SK-N-SH (cell line): ENCODE data around the gene JPH3. TPM values are rescaled to one million over a fixed set of nuclear protein-coding genes. Genes with fewer than 3 reads are reported as not detected.

Source experiments
- CTCF ChIA-PET: fragments of 300-600, 350-600 bp; formaldehyde crosslinking; extraction: SDS; loops from one replicate; lab custom pipeline; 2021; lab: Yijun Ruan, JAX
- POLR2A ChIA-PET: fragments of 350-600 bp; sonication (Branson Sonifier 250); formaldehyde crosslinking; extraction: SDS; loops from one replicate; lab custom pipeline; 2020; ENCODE audit warnings: antibody characterized with exemption, inconsistent platforms; lab: Yijun Ruan, JAX
- DNase-seq: peaks from one replicate; pipeline ENCODE4 v3.0.0; 2012
- H2AFZ ChIP-seq: fragments of 200-600 bp; sonication (generic); 2 replicates; pipeline ENCODE4 v1.8.1; 2016; ENCODE audit warnings: antibody characterized with exemption, mild to moderate bottlenecking, low read depth
- H3F3A ChIP-seq: fragments of 200-600 bp; sonication (generic); replicated peaks from 2 replicates; pipeline ENCODE3; 2016; ENCODE audit warnings: antibody characterized with exemption, mild to moderate bottlenecking; ENCODE audit not compliant: insufficient read depth
- H3K27ac ChIP-seq, 2 experiments: fragments of 200-500 bp in 1 of 2; fragments of 200-600 bp in 1 of 2; sonication (Bioruptor generic) in 1 of 2; sonication (generic), shearing (Covaris generic) in 1 of 2; 2 replicates each; pipeline versions ENCODE4 v1.5.1 to v1.6.1; 2014 to 2016; ENCODE audit warnings: low read depth in 2 of 2, inconsistent platforms in 1 of 2, low read length in 1 of 2, mild to moderate bottlenecking in 1 of 2, mixed read lengths in 1 of 2
- H3K27me3 ChIP-seq: fragments of 200-600 bp; sonication (generic), shearing (Covaris generic); 2 replicates; pipeline ENCODE4 v1.6.1; 2016; ENCODE audit warnings: mixed run types; ENCODE audit not compliant: insufficient read depth
- H3K36me3 ChIP-seq, 2 experiments: fragments of 200-500 bp in 1 of 2; fragments of 200-600 bp in 1 of 2; sonication (Bioruptor generic) in 1 of 2; sonication (generic) in 1 of 2; replicated peaks in 1 of 2; 2 replicates each; pipeline versions ENCODE3 to v1.5.1; 2014 to 2016; ENCODE audit warnings: low read length in 1 of 2, mild to moderate bottlenecking in 1 of 2; ENCODE audit not compliant: insufficient read depth in 2 of 2, control insufficient read depth in 1 of 2
- H3K4me1 ChIP-seq, 2 experiments: fragments of 200-500 bp in 1 of 2; fragments of 200-600 bp in 1 of 2; sonication (Bioruptor generic) in 1 of 2; sonication (generic), shearing (Covaris generic) in 1 of 2; 2 replicates each; pipeline versions ENCODE4 v1.5.1 to v1.6.1; 2014 to 2016; ENCODE audit warnings: low read depth in 1 of 2, low read length in 1 of 2, mixed run types in 1 of 2; ENCODE audit not compliant: insufficient read depth in 2 of 2, control insufficient read depth in 1 of 2
- H3K4me2 ChIP-seq: fragments of 200-600 bp; sonication (generic), shearing (Covaris generic); 2 replicates; pipeline ENCODE4 v1.6.1; 2017; ENCODE audit warnings: mixed run types
- H3K4me3 ChIP-seq, 2 experiments: fragments of 200-500 bp in 1 of 2; fragments of 200-600 bp in 1 of 2; sonication (Bioruptor generic) in 1 of 2; sonication (generic), shearing (Covaris generic) in 1 of 2; 2 replicates each; pipeline versions ENCODE4 v1.5.1 to v1.8.1; 2014 to 2016; ENCODE audit warnings: low read depth in 2 of 2, inconsistent platforms in 1 of 2, low read length in 1 of 2, mild to moderate bottlenecking in 1 of 2, mixed read lengths in 1 of 2, moderate library complexity in 1 of 2
- H3K79me2 ChIP-seq: fragments of 200-600 bp; sonication (generic); 2 replicates; pipeline ENCODE4 v1.8.1; 2017; ENCODE audit warnings: mild to moderate bottlenecking; ENCODE audit not compliant: insufficient read depth
- H3K9ac ChIP-seq: fragments of 200-600 bp; sonication (generic); 2 replicates; pipeline ENCODE4 v1.6.1; 2017; ENCODE audit warnings: mixed run types
- H3K9me2 ChIP-seq: fragments of 200-600 bp; sonication (generic); 2 replicates; pipeline ENCODE4 v1.6.1; 2017; ENCODE audit warnings: mixed run types
- H3K9me3 ChIP-seq: fragments of 200-600 bp; sonication (generic); 2 replicates; pipeline ENCODE4 v1.6.1; 2017; ENCODE audit warnings: mixed run types, mild to moderate bottlenecking, moderate library complexity
- H4K20me1 ChIP-seq: fragments of 200-600 bp; sonication (generic); 2 replicates; pipeline ENCODE4 v1.6.1; 2017; ENCODE audit warnings: mild to moderate bottlenecking, mixed run types; ENCODE audit not compliant: insufficient read depth
- FOXM1 ChIP-seq: IDR thresholded peaks from 2 replicates; pipeline ENCODE4 v1.4.0; 2012; ENCODE audit warnings: low read depth, mild to moderate bottlenecking
- IRF3 ChIP-seq: fragments of 150-350 bp; IDR thresholded peaks from 2 replicates; pipeline ENCODE4 v1.6.1; 2016; ENCODE audit warnings: mild to moderate bottlenecking, low read depth, low read length
- JUND ChIP-seq: IDR thresholded peaks from 2 replicates; pipeline ENCODE4 v1.4.0; 2012
- NRF1 ChIP-seq: IDR thresholded peaks from 2 replicates; pipeline ENCODE4 v1.6.1; 2012; ENCODE audit warnings: low read depth, mild to moderate bottlenecking, low read length
- REST ChIP-seq: IDR thresholded peaks from 2 replicates; pipeline ENCODE4 v1.6.1; 2012; ENCODE audit warnings: mild to moderate bottlenecking, low read depth, low read length, moderate library complexity
- RXRA ChIP-seq: IDR thresholded peaks from 2 replicates; pipeline ENCODE4 v1.4.0; 2012; ENCODE audit warnings: low read depth, mild to moderate bottlenecking, borderline replicate concordance
- whole genome bisulfite sequencing: methylation state at CpG from one replicate; pipeline ENCODE4 v1.1.6; 2017; ENCODE audit warnings: low lambda C conversion rate; 5-methylcytosine and 5-hydroxymethylcytosine counted together
- polyA plus RNA-seq, 3 experiments: library from polyadenylated mRNA; depleted of rRNA; stranded (reverse); fragments of >200 nt; gene quantifications; 2 replicates each; pipeline ENCODE4 v1.2.3, GENCODE V29; 2012

The JPH3 gene
- polyA plus RNA-seq, 1 of the 3 experiments (the other 2 are of a cell fraction): 0.25 TPM

GRCh38 chr16:87706278-87707000 is 104.1 kb downstream of the JPH3 start:
- Histone ChIP-seq H3K4me2 (no peak overlapping the region), H3K36me3 (peaks cover 0 to 75% of the 10 kb centered on the region in 2 experiments), H3K27ac (no peak overlapping the region; a peak in 1 of 4 replicates), H2AFZ (no peak overlapping the region), H3K9me3 (no peaks in the 10 kb centered on the region), H3K4me1 (no peaks in the 10 kb centered on the region; a peak in 1 of 4 replicates), H4K20me1 (no peaks in the 10 kb centered on the region)
- POLR2A ChIA-PET: interaction anchor here (0.7 to 1.3 kb wide), 2 partner anchors 10 to 28 kb away, joined by 3 read pairs; no protein-coding TSS in a partner anchor
- 90% methylated on average over 18 of the region's 28 CpGs for WGBS
- DNase-seq: no peak
- no peak for TF ChIP-seq NRF1
- TF ChIP-seq, all 33 proteins: peak for 0
- H3K79me2 ChIP-seq: no peaks in the 10 kb centered on the region
- no peaks in the 10 kb centered on the region for H3F3A ChIP-seq
- CTCF ChIA-PET: interaction anchor here (0.7 to 2.2 kb wide), 4 partner anchors 14 to 118 kb away, joined by 3 to 7 read pairs (median 4); no protein-coding TSS in a partner anchor
- H3K9me2 ChIP-seq: no peaks in the 10 kb centered on the region
- H3K27me3 ChIP-seq: no peaks in the 10 kb centered on the region
- H3K4me3 ChIP-seq: no peak overlapping the region
- H3K9ac ChIP-seq: no peak overlapping the region

DNA sequence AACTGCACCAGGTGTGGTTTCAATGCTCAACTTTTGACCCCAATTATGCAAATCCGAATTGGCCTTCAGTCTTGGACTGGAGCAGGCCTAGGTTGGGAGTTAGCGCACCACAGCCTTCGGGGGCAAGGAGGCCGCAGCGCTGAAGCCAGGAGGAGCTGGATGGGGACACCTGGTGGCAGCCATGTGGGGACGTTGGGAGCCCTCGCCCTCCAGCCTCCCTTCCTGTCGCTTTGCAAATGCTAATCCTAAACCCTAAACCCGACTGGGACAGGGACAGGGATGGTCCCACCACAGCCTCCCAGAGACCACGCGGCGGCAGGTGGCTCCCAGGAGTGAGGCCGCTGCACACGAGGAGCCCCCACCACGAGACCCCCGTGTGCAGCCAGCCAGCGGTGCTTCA is 104.8 kb downstream of the JPH3 start:
- H3K9me2 ChIP-seq: no peaks in the 10 kb centered on the region
- ChIA-PET CTCF (interaction anchor here (0.9 to 1.6 kb wide), 2 partner anchors 71 to 118 kb away, joined by 3 to 5 read pairs; no protein-coding TSS in a partner anchor), POLR2A (no interaction called here)
- H4K20me1 ChIP-seq: no peaks in the 10 kb centered on the region
- no peaks in the 10 kb centered on the region for H3K79me2 ChIP-seq
- peaks cover 0 to 72% of the 10 kb centered on the region in 2 experiments for H3K36me3 ChIP-seq
- H3K4me1 ChIP-seq: no peaks in the 10 kb centered on the region; a peak in 1 of 4 replicates
- no peaks in the 10 kb centered on the region for H3K9me3 ChIP-seq
- no peak overlapping the region for H3K27ac ChIP-seq
- H3K4me3 ChIP-seq: no peak overlapping the region
- WGBS: 94% methylated on average over 13 of the region's 17 CpGs
- H3K9ac ChIP-seq: no peak overlapping the region
- no peaks in the 10 kb centered on the region for H3F3A ChIP-seq
- H2AFZ ChIP-seq: no peak overlapping the region
- no peak for DNase-seq
- TF ChIP-seq FOXM1 (no peak), IRF3 (no peak), JUND (no peak), RXRA (no peak), REST (no peak)
- no peaks in the 10 kb centered on the region for H3K27me3 ChIP-seq
- H3K4me2 ChIP-seq: no peak overlapping the region
